Posterior cingulate gyrus (tissue), 11 donors: ENCODE measurements around the gene EGR2.
"Not testable (repeated sequence)": the region's sequence is repeated elsewhere in the genome, so short reads cannot be mapped to it uniquely, and the experiment has no call there.

ENCODE experiments used
- DNase-seq, 10 donors: peaks; one replicate each; pipeline versions ENCODE4 v3.0.0 to v3.0.0-alpha.2; 2020 to 2021; ENCODE audit warnings: mixed read lengths in 3 of 10
- intact Hi-C: fragments of 100-400 bp; cut with DNase I; formaldehyde crosslinking; loops from one replicate; pipeline ENCODE4 v1.15.1; 2023

EGR2 gene

DNA sequence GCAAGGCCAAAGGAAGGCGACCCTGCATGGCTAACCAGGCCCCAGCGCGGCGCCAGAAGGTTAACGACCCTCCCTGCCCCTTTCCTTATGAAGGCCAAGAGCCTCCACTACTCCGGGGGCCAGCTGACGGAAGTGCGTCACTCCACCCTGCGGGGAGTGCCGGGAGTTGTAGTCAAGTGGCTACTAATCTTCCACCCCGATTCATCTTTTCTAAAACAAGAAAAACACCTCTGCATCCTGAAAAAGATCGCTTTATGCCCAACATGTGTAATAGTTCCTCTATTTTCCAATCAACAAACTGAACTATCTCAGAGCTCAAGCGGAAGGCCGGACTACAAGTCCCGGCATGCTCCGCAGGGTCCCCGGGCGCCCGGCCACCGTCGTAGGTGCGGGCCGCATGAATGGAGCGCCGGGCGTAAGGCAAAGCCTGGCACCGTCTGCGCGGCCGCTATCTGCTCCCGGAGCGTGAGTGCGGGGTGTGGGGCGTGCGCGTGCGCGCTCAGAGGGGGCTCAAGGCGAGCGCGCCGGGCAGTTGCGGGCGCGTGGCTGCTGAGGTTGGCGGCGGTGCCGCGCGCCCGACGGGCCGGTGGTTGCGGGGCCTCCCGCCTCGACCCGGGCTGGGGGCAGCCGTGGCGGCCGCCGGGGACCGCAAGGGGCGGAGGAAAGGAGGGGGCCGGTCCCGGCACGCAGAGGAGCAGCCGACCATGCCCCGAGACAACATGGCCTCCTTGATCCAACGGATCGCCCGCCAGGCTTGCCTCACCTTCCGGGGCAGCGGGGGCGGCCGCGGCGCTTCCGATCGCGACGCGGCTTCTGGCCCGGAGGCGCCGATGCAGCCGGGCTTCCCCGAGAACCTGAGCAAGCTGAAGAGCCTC is 11.6 kb downstream of the EGR2 start, which contains the start of gene ADO:
TSS of gene ADO (plus strand) at position 365 of the 875 bp plus-strand sequence. CDS start at position 705, 340 bp downstream.
- intact Hi-C loops: loop anchor here (1.0 to 10.0 kb wide), 3 partner anchors 14 to 430 kb away; partner anchors contain the start of genes NRBF2 and ZNF365
- peak; percentile 84 to 99 (median 92) for DNase-seq

DNA sequence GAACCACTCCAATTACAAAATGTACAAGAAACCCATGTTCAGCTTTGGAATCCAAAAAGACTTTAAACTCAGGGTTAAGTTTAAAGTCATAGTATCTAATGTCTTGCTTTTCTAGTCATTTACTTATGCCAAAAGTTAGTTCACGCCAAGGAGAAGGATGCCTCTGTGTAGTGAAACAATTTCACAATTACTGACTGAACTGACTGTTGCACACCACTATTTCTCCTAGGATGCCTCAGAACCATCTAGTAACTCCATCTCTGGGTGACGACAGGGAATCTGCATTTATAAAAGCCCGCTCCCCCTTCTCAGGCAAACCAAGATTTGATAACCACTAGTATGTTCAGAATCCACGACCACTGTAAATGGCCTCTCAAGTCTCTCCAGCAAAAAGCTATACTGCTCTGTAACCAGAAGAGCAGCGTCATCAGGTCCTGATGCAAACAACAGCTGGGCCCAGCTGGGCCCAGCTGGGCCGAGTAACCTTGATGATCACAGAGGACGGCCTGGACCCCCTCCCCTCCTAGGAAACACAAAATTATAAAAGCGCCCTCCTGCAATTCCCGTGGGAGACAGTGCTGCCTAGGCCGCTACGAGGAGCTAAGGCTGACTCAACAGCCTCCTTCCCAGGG is 12.3 kb downstream of the EGR2 start:
- no peak for DNase-seq
- intact Hi-C loops: loop anchor here (10.0 kb wide), 2 partner anchors 331 to 429 kb away; partner anchors contain the start of genes NRBF2 and ZNF365

- intact Hi-C loops: loop anchor here (10.0 kb wide), 2 partner anchors 333 to 427 kb away; partner anchors contain the start of genes NRBF2 and ZNF365
Observed at GRCh38 chr10:62801871-62802270, 14.3 kb downstream of the EGR2 start.

DNA sequence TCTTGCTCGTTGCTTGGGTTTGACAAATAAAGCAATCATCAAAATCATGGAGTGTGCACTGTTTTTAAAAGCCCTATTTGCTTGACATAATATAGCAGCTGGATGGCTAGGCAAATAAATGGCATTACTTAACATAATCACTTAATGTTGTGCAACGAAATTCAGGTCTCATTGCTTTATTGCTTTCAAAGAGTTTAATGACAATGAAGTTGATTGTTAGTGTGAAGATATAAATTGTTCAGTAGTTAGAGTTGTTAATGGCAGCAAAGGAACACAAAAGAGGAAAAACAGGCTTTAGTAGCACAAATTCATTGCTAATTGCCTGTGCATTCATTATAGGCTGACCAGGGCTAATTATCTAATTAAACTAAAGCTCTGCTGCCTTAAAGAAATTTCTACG is 19.3 kb downstream of the EGR2 start:
- intact Hi-C loops: no loop called here
- DNase-seq: no peak

More at GRCh38 chr10:62801871-62802270, 14.3 kb downstream of the EGR2 start:
- no peak for DNase-seq

GRCh38 chr10:62795762-62796161 is 20.4 kb downstream of the EGR2 start:
- no peak for DNase-seq
- intact Hi-C loops: no loop called here

DNA sequence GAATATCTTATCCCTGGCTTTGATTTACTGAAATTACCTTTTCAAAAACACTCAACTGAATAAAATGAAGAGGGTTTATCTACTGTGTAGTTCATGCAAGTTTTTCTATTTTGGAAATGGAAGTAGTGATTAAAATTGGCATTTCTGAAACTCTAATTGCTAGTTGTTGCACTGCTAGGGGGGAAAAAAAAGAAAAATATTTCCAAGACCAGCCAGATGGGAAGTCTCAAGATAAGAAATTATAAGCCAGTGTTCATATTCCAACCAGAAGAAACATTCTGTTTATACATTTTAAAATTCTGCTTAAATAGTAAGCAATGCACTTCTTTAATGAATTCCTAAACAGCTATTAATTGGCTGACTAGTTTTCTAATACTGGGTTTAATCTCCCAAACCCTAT is 21.1 kb downstream of the EGR2 start:
- no peak for DNase-seq
- intact Hi-C loops: no loop called here

DNA sequence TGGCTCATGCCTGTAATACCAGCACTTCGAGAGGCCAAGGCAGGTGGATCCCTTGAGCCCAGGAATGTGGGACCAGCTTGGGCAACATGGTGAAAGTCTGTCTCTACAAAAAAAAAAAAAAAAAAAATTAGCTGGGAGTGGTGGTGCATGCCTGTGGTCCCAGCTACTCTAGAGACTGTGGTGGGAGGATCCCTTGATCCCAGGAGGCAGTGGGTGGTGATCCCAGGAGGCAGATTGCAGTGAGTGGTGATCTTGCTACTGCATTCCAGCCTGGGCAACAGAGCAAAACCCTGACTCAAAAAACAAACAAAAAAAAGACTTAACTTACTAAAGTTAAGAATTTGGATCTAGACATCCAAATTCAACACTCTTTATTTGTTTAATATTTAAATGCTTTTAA is 21.9 kb downstream of the EGR2 start:
- intact Hi-C loops: no loop called here
- no peak for DNase-seq

DNA sequence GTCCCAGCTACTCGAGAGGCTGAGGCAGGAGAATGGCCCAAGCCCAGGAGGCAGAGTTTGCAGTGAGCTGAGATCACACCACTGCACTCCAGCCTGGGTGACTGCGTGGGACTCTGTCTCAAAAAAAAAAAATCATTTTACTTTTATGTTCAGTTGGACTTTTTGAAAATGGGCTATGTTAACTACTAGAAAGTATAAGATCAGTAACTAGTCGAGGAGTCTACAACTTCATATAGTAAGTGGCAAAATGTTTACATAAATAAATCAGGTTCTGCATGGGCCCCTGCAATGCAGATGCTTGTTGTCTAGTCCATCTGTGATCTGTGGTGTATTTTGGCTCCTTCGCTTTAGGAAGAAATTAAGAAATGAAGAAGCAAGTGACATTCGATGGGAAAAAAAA is 23.9 kb downstream of the EGR2 start:
- no peak for DNase-seq
- intact Hi-C loops: no loop called here

- peak in 1 of 10 donors; percentile 62 for DNase-seq
- intact Hi-C loops: no loop called here
Observed at GRCh38 chr10:62790571-62790970, 25.6 kb downstream of the EGR2 start.

DNA sequence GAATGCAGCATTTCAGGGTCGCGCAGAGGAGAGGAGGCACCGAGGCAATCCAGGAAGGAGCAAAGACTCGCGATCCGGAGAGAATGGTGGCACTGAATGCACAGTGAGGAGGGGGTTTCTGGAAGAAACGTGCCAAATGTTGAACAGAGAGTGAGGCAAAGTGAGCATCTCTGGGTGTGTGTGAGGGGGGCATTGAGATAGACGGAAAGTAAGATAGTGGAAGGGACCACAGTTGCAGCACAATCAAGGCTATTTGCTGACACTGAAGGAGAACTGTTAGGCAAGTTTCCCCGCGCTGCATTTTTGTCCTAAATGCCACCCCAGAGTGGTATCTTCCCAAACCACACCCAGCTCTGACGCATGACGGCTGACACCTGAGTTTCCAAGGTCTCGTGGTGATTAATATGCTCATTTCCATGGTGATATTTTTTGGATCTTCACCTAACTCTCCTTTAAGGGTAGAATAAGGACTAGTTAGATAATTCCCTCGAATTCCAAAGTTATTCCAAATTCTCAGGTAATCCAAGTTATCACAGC is 26.1 kb downstream of the EGR2 start:
- intact Hi-C loops: no loop called here
- DNase-seq: no peak

DNA sequence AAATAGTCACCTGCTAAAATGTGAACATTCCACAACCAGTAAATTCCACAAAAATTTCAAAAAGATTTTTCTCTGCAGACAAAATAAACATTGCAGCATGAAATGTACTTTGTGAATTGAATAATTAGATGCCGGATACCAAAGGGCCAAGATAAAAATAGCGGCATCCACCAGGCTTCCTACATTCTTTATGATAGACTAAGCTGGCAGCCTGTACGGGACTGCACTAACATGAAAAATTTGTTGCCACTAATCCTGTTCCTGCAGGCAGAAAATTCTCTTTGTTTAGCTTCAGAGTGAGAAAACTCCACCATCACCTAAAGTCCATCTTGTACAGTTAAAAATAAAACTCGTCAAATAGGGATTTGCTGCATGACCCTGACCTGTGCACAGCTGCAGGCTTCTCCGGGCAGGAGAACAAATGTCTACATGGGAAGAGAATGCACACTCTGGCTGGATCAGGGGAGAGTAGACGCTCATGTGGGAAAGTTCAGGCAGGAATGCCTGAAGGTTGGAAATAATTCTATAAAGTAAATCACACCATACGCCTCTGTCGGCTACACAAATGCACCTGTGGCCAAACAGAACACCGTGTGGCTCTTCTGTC is 27.2 kb downstream of the EGR2 start:
- DNase-seq: no peak
- intact Hi-C loops: no loop called here

- intact Hi-C loops, DNase-seq: not testable (repeated sequence)
Observed at GRCh38 chr10:62788285-62788684, 27.9 kb downstream of the EGR2 start.

- intact Hi-C loops, DNase-seq: not testable (repeated sequence)
Observed at GRCh38 chr10:62784537-62784936, 31.6 kb downstream of the EGR2 start.

DNA sequence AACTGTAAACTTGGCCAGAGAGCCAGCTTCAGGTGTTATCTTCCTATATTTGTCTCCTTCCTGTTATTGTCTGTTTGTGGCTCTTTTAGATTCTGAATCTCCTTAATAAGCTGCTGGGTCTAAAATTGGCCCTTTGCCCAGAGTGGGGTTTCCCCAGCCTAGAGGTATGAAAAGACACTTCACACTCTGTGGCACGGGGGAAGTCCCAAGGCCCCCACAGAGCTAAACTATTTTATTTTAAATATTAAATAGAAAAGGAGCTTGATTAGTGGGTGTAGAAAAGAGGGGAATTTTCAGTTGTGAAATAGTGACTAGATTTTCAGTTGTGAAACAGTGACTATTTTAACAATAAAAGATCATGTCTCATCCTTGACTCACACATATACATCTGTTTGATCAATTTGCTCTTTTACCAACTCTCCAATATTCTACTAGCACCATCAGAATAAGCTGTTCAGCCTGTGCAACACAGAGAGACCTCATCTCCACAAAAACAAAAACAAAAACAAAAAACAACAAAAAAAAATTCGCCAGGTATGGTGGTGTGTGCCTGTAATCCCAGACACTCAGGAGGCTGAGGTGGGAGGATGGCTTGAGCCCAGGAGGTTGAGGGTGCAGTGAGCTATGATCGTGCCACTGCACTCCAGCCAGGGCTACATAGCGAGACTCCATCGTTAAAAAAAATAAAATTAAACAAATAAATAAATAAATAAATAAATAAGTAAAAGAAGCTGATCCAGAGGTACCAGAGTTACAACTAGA is 36.5 kb downstream of the EGR2 start:
- intact Hi-C loops: no loop called here
- no peak for DNase-seq

GRCh38 chr10:62778125-62778524 is 38.0 kb downstream of the EGR2 start:
- no peak for DNase-seq
- intact Hi-C loops: no loop called here

- DNase-seq: no peak
- intact Hi-C loops: no loop called here
Observed at GRCh38 chr10:62772186-62772974, 43.8 kb downstream of the EGR2 start.

DNA sequence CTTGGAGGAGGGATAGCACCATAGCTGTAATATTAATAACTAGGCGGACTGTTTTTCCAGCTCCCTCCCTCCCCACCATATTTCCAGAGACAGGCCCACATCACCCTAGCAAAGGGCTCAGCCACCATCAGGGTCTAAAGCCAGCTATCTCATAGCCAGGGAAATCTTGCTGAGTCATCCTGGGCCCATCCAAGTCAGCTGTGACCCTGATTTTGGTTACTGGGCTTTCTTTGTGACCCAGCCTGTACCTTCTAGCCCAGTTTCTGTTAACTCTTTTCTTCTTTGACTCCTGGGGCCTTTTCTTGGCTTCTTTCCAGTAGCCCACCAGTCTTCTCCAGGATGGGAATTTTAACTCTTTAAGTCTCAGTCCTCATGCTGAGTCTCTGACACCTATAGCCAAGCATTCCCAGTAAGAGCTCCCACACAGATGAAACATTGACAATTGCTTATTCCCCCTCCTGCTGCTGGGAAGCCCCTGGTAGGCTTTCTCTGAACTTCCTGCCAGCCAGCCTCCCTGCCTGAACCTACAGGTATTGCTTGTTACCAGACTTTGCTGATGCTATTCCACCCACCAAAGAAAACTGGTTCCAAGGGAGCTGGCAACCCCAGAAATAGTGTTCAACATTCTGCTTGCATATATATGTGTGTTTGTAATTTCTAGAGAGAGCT is 46.5 kb downstream of the EGR2 start:
- intact Hi-C loops: no loop called here
- peak in 1 of 10 donors; percentile 14 for DNase-seq

DNA sequence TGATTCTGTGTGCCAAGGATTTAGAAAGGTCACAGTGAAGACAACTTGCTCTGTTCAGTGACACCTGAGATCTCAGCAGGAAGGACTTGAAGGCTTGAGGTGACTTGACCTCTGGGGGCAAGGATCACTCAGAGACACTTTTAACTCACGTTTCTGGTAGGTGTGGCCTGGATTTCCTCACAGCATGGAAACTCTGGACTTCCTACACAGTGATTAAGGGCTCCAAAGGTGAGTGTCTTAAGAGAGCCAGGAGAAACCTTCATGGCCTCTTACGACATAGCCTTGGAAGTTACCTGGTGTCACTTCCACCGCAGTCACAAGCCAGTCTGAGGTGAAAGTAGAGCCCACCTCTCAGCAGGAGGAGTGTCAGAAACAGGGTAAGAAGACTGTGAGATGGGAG is 49.8 kb downstream of the EGR2 start:
- no peak for DNase-seq

GRCh38 chr10:62765726-62766125 is 50.4 kb downstream of the EGR2 start:
- intact Hi-C loops: no loop called here
- DNase-seq: no peak

More for the DNA sequence above, 49.8 kb downstream of the EGR2 start:
- intact Hi-C loops: no loop called here
